H1 (cell line): ENCODE measurements around the gene ABCA6. TPM values are rescaled to one million over a fixed set of nuclear protein-coding genes. Genes with fewer than 3 reads are reported as not detected.

Experiments used
- CTCF ChIA-PET: fragments of 300-600 bp; sonication (Branson Sonifier 250); formaldehyde crosslinking; loops from one replicate; lab custom pipeline; 2021; ENCODE audit not compliant: partially characterized antibody; lab: Charles Lee
- POLR2A ChIA-PET: fragments of 300-600 bp; sonication (Branson Sonifier 250); formaldehyde crosslinking; loops from one replicate; lab custom pipeline; 2021; ENCODE audit warnings: inconsistent platforms; ENCODE audit not compliant: partially characterized antibody; lab: Charles Lee
- DNase-seq, 2 experiments: peaks; one replicate each; pipeline versions ENCODE4 v3.0.0 to v3.0.0-alpha.2; 2010 to 2022; ENCODE audit warnings: low spot score in 2 of 2, low read depth in 1 of 2, mixed read lengths in 1 of 2
- FAIRE-seq: peaks from 2 replicates; lab custom pipeline; 2011; peaks lifted over from hg19 to GRCh38; lab: Jason Lieb, UNC
- H2AFZ ChIP-seq: 2 replicates; pipeline ENCODE4 v1.8.1; 2012; ENCODE audit warnings: low read length, inconsistent platforms
- H2AK5ac ChIP-seq: 2 replicates; pipeline ENCODE4 v1.6.1; 2013; ENCODE audit warnings: low read depth, low read length
- H2BK120ac ChIP-seq: replicated peaks from 2 replicates; pipeline ENCODE3; 2013; ENCODE audit warnings: low read depth, low read length, inconsistent platforms
- H2BK12ac ChIP-seq: 2 replicates; pipeline ENCODE4 v1.6.1; 2013; ENCODE audit warnings: low read depth, low read length
- H2BK15ac ChIP-seq: 2 replicates; pipeline ENCODE4 v1.6.1; 2013; ENCODE audit warnings: low read length
- H2BK20ac ChIP-seq: 2 replicates; pipeline ENCODE4 v1.6.1; 2013; ENCODE audit warnings: low read length
- H2BK5ac ChIP-seq: 2 replicates; pipeline ENCODE4 v1.6.1; 2013; ENCODE audit warnings: low read depth, low read length
- H3K14ac ChIP-seq: 2 replicates; pipeline ENCODE4 v1.6.1; 2013; ENCODE audit warnings: inconsistent platforms; ENCODE audit not compliant: insufficient read length
- H3K18ac ChIP-seq: 2 replicates; pipeline ENCODE4 v1.6.1; 2013; ENCODE audit warnings: low read length; ENCODE audit errors: extremely low read depth
- H3K23ac ChIP-seq: 2 replicates; pipeline ENCODE4 v1.6.1; 2013; ENCODE audit warnings: inconsistent platforms; ENCODE audit not compliant: insufficient read length
- H3K23me2 ChIP-seq: 2 replicates; pipeline ENCODE4 v1.6.1; 2013; ENCODE audit warnings: low read depth, low read length
- H3K27ac ChIP-seq: 2 replicates; pipeline ENCODE4 v1.6.1; 2011; ENCODE audit warnings: low read depth, low read length, inconsistent platforms
- H3K27me3 ChIP-seq, 4 experiments: replicated peaks in 1 of 4; 1 replicate in 1 of 4; 2 replicates in 3 of 4; pipeline versions ENCODE4 v1.6.1 to v1.8.1; 2011 to 2013; ENCODE audit warnings: low read length in 3 of 4, mild to moderate bottlenecking in 3 of 4, inconsistent platforms in 2 of 4, mixed read lengths in 2 of 4, moderate library complexity in 1 of 4; ENCODE audit not compliant: control insufficient read depth in 3 of 4, insufficient read depth in 3 of 4; ENCODE audit errors: extremely low read depth in 1 of 4
- H3K36me3 ChIP-seq, 4 experiments: 2 replicates each; pipeline versions ENCODE4 v1.6.1 to v1.8.1; 2011 to 2013; ENCODE audit warnings: mild to moderate bottlenecking in 4 of 4, low read length in 3 of 4, moderate library complexity in 2 of 4, control low read depth in 1 of 4, inconsistent platforms in 1 of 4; ENCODE audit not compliant: insufficient read depth in 4 of 4, control insufficient read depth in 2 of 4
- H3K4ac ChIP-seq: replicated peaks from 2 replicates; pipeline ENCODE3; 2013; ENCODE audit warnings: low read length, low read depth, mixed read lengths, inconsistent platforms; ENCODE audit not compliant: insufficient read length
- H3K4me1 ChIP-seq, 4 experiments: replicated peaks in 1 of 4; 1 replicate in 1 of 4; 2 replicates in 3 of 4; pipeline versions ENCODE4 v1.6.1 to v1.8.1; 2011 to 2013; ENCODE audit warnings: low read length in 3 of 4, inconsistent platforms in 2 of 4, mixed read lengths in 1 of 4; ENCODE audit not compliant: insufficient read depth in 4 of 4, control insufficient read depth in 3 of 4
- H3K4me2 ChIP-seq, 2 experiments: 2 replicates each; pipeline versions ENCODE4 v1.6.1 to v1.8.1; 2011 to 2013; ENCODE audit warnings: low read depth in 2 of 2, low read length in 2 of 2, control low read depth in 1 of 2, inconsistent platforms in 1 of 2, mild to moderate bottlenecking in 1 of 2; ENCODE audit not compliant: insufficient read depth in 1 of 2
- H3K4me3 ChIP-seq, 4 experiments: fragments of 200-600, 300-600 bp in 1 of 4; sonication (generic), shearing (Covaris generic), sonication (Bioruptor Twin) in 1 of 4; 2 replicates each; pipeline versions ENCODE4 v1.5.1 to v1.8.1; 2011 to 2016; ENCODE audit warnings: low read length in 4 of 4, low read depth in 3 of 4, control low read depth in 2 of 4, inconsistent platforms in 2 of 4, mild to moderate bottlenecking in 2 of 4, mixed read lengths in 1 of 4, moderate library complexity in 1 of 4; ENCODE audit not compliant: insufficient read depth in 2 of 4; ENCODE audit errors: extremely low read depth in 1 of 4
- H3K56ac ChIP-seq: replicated peaks from 2 replicates; pipeline ENCODE3; 2013; ENCODE audit warnings: low read depth, mild to moderate bottlenecking, mixed read lengths, low read length, inconsistent platforms; ENCODE audit not compliant: insufficient read length
- H3K79me1 ChIP-seq: 2 replicates; pipeline ENCODE4 v1.6.1; 2013; ENCODE audit warnings: low read depth, low read length, control low read depth
- H3K79me2 ChIP-seq, 2 experiments: 2 replicates each; pipeline versions ENCODE4 v1.6.1 to v1.8.1; 2012 to 2013; ENCODE audit warnings: low read length in 2 of 2, mild to moderate bottlenecking in 2 of 2, inconsistent platforms in 1 of 2; ENCODE audit not compliant: insufficient read depth in 2 of 2, control insufficient read depth in 1 of 2
- H3K9ac ChIP-seq, 4 experiments: replicated peaks in 1 of 4; 1 replicate in 1 of 4; 2 replicates in 3 of 4; pipeline versions ENCODE4 v1.6.1 to v1.8.1; 2011 to 2013; ENCODE audit warnings: low read depth in 3 of 4, low read length in 3 of 4, control low read depth in 2 of 4, mild to moderate bottlenecking in 2 of 4, moderate library complexity in 2 of 4, inconsistent platforms in 1 of 4; ENCODE audit errors: extremely low read depth in 1 of 4
- H3K9me3 ChIP-seq, 2 experiments: 2 replicates each; pipeline versions ENCODE4 v1.6.1 to v1.8.1; 2012 to 2013; ENCODE audit warnings: mild to moderate bottlenecking in 2 of 2, moderate library complexity in 2 of 2, control low read depth in 1 of 2, inconsistent platforms in 1 of 2, low read depth in 1 of 2, low read length in 1 of 2, mixed read lengths in 1 of 2; ENCODE audit not compliant: insufficient read depth in 2 of 2
- H4K20me1 ChIP-seq, 2 experiments: replicated peaks in 1 of 2; 2 replicates each; pipeline versions ENCODE3 to v1.8.1; 2011 to 2013; ENCODE audit warnings: inconsistent platforms in 2 of 2, low read length in 2 of 2, mild to moderate bottlenecking in 1 of 2; ENCODE audit not compliant: insufficient read depth in 2 of 2, control insufficient read depth in 1 of 2
- H4K5ac ChIP-seq: 2 replicates; pipeline ENCODE4 v1.6.1; 2013; ENCODE audit warnings: low read length, low read depth, mixed read lengths, inconsistent platforms; ENCODE audit not compliant: insufficient read length
- H4K8ac ChIP-seq: 2 replicates; pipeline ENCODE4 v1.8.0; 2013; ENCODE audit warnings: mild to moderate bottlenecking, moderate library complexity, low read length, inconsistent platforms; ENCODE audit not compliant: insufficient read depth; ENCODE audit errors: extremely low read depth
- H4K91ac ChIP-seq: replicated peaks from 2 replicates; pipeline ENCODE3; 2013; ENCODE audit warnings: low read length, mixed read lengths, inconsistent platforms; ENCODE audit not compliant: insufficient read length
- GTF2F1 ChIP-seq: IDR thresholded peaks from 2 replicates; pipeline ENCODE4 v1.6.1; 2012; ENCODE audit warnings: low read depth, low read length, improper control_type of control experiment, borderline replicate concordance
- KDM5A ChIP-seq: fragments of 200-600 bp; IDR thresholded peaks from 2 replicates; pipeline ENCODE4 v1.7.1; 2012; ENCODE audit warnings: mild to moderate bottlenecking, low read length, inconsistent platforms, mixed read lengths
- POU5F1 ChIP-seq: IDR thresholded peaks from 2 replicates; pipeline ENCODE4 v1.6.1; 2011; ENCODE audit warnings: low read depth, mild to moderate bottlenecking, low read length, moderate library complexity
- SIRT6 ChIP-seq: IDR thresholded peaks from one replicate; pipeline ENCODE4 v1.7.1; 2012; ENCODE audit warnings: low read length, inconsistent platforms
- SIX5 ChIP-seq: IDR thresholded peaks from 2 replicates; pipeline ENCODE4 v1.6.1; 2011; ENCODE audit warnings: mild to moderate bottlenecking, low read depth, low read length
- YY1 ChIP-seq: IDR thresholded peaks from 2 replicates; pipeline ENCODE4 v1.6.1; 2011; ENCODE audit warnings: low read depth, mild to moderate bottlenecking, low read length
- WGBS, 2 experiments: shearing (Covaris generic) in 1 of 2; methylation state at CpG; one replicate each; pipeline versions ENCODE4 v1.1.6 to v1.1.7; 2013 to 2015; ENCODE audit warnings: low lambda C conversion rate in 2 of 2, mixed read lengths in 2 of 2, inconsistent platforms in 1 of 2, low coverage in 1 of 2, missing lambda C conversion rate in 1 of 2; ENCODE audit not compliant: insufficient replicate concordance in 2 of 2, insufficient coverage in 1 of 2, insufficient read length in 1 of 2; ENCODE audit errors: extremely low coverage in 1 of 2, missing lambda C conversion rate in 1 of 2; 5-methylcytosine and 5-hydroxymethylcytosine counted together
- polyA plus RNA-seq, 7 experiments: library from polyadenylated mRNA; depleted of rRNA in 3 of 7; stranded (reverse) in 5 of 7; unstranded in 2 of 7; fragments of >200 nt in 5 of 7; fragments of 200-250 nt in 2 of 7; gene quantifications; 1 replicate in 5 of 7; 2 replicates in 1 of 7; 4 replicates in 1 of 7; pipeline versions ENCODE4 v1.2.1 to v1.2.3, GENCODE V29; 2011 to 2013; ENCODE audit warnings: missing spikeins in 2 of 7, mixed read lengths in 2 of 7
- total RNA-seq: library from RNA; stranded (reverse); fragmentation: NEBNext Ultra II Directional; extraction: Animal tissue kit (Norgen Biotek cat#: 25700); gene quantifications from 2 replicates; pipeline ENCODE4 v1.2.1, GENCODE V29; 2021
- TF ChIP-seq, protein P1 (sequence below): IDR thresholded peaks from 2 replicates; pipeline ENCODE4 v1.6.1; 2012; ENCODE audit warnings: inconsistent platforms

Gene ABCA6
- total and polyA plus RNA-seq, 2 of the 8 experiments (the other 6 are each of a cell fraction or from before 2014, with no cell fraction given) = not detected

- Histone ChIP-seq H4K5ac (no peak overlapping the region), H3K4me3 (no peak overlapping the region), H4K20me1 (no peaks in the 10 kb centered on the region)
- TF ChIP-seq SIRT6 (no peak), GTF2F1 (no peak), KDM5A (no peak), SIX5 (no peak), YY1 (no peak), POU5F1 (no peak)
- TF ChIP-seq, protein P1, sequence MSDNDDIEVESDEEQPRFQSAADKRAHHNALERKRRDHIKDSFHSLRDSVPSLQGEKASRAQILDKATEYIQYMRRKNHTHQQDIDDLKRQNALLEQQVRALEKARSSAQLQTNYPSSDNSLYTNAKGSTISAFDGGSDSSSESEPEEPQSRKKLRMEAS = no peak
- TF ChIP-seq, all 59 proteins: peak for 0
- Histone ChIP-seq H3K4ac (no peak overlapping the region), H4K91ac (no peak overlapping the region), H3K18ac (no peak overlapping the region), H3K79me2 (no peaks in the 10 kb centered on the region), H2BK120ac (no peak overlapping the region), H3K27me3 (no peaks in the 10 kb centered on the region), H3K4me1 (no peaks in the 10 kb centered on the region), H3K9me3 (no peaks in the 10 kb centered on the region), H2BK20ac (no peak overlapping the region), H3K36me3 (no peaks in the 10 kb centered on the region), H2BK12ac (no peak overlapping the region), H2AK5ac (no peak overlapping the region), H2AFZ (peak overlapping the region; percentile 75), H3K4me2 (no peak overlapping the region), H3K56ac (no peak overlapping the region), H3K27ac (no peak overlapping the region), H3K14ac (no peak overlapping the region), H3K23me2 (no peaks in the 10 kb centered on the region), H2BK15ac (no peak overlapping the region), H4K8ac (no peak overlapping the region), H3K9ac (no peak overlapping the region), H2BK5ac (no peak overlapping the region), H3K23ac (no peak overlapping the region), H3K79me1 (no peaks in the 10 kb centered on the region)
- 63% methylated on average over 2 of the region's 2 CpGs; no CpG with 5 or more reads in 1 of the 2 experiments for whole genome bisulfite sequencing, 2 experiments
- FAIRE-seq (no peak), DNase-seq (no peak)
- ChIA-PET CTCF (no interaction called here), POLR2A (no interaction called here)
Measured at GRCh38 chr17:69173118-69173517, 31.4 kb upstream of the ABCA6 start.
